Body of pancreas (tissue), 4 donors: ENCODE data around the gene CNDP2. TPM values are rescaled to one million over a fixed set of nuclear protein-coding genes. Genes with fewer than 3 reads are reported as not detected.
"Not testable (repeated sequence)": the region's sequence is repeated elsewhere in the genome, so short reads cannot be mapped to it uniquely, and the experiment has no call there.

Experiments
- ATAC-seq: fragments of 150-250 bp; one replicate; pipeline ENCODE4 v1.9.1; 2016
- DNase-seq, 4 donors: peaks; one replicate each; pipeline ENCODE4 v3.0.0-alpha.2; 2019
- H3K27ac ChIP-seq, 4 donors: fragments of 200-600 bp; sonication (generic); 1 replicate in 3 of 4; 2 replicates in 1 of 4; pipeline versions ENCODE4 v1.5.1 to v1.6.1; 2016 to 2019; ENCODE audit warnings: mild to moderate bottlenecking in 1 of 4, mixed read lengths in 1 of 4, moderate library complexity in 1 of 4
- H3K27me3 ChIP-seq, 2 donors: fragments of 200-600 bp; sonication (generic); one replicate each; pipeline ENCODE4 v1.6.0; 2016; ENCODE audit warnings: mild to moderate bottlenecking in 1 of 2
- H3K36me3 ChIP-seq, 2 donors: fragments of 200-600 bp; sonication (generic); replicated peaks in 1 of 2; 2 replicates each; pipeline ENCODE4 v1.5.1; 2016; ENCODE audit warnings: low read depth in 2 of 2; ENCODE audit not compliant: insufficient read depth in 1 of 2
- H3K4me1 ChIP-seq: fragments of 200-600 bp; sonication (generic); one replicate; pipeline ENCODE4 v1.6.0; 2016
- H3K4me3 ChIP-seq, 2 donors: fragments of 200-600 bp; sonication (generic); 1 replicate in 1 of 2; 2 replicates in 1 of 2; pipeline ENCODE4 v1.5.1; 2016 to 2019
- H3K9me3 ChIP-seq, 3 donors: fragments of 200-600 bp; sonication (generic); 1 replicate in 2 of 3; 2 replicates in 1 of 3; pipeline ENCODE4 v1.5.1; 2016
- CTCF ChIP-seq, 7 experiments: fragments of 450-650 bp in 4 of 7; fragments of 200-600 bp in 3 of 7; sonication (generic) in 3 of 7; IDR thresholded peaks; one replicate each; pipeline ENCODE4 v1.5.1; 2016 to 2019; ENCODE audit warnings: antibody characterized with exemption in 7 of 7
- POLR2A ChIP-seq, 3 donors: fragments of 450-650 bp; IDR thresholded peaks; one replicate each; pipeline ENCODE4 v1.6.1; 2016; ENCODE audit warnings: antibody characterized with exemption in 3 of 3, mild to moderate bottlenecking in 2 of 3
- WGBS, 2 donors: methylation state at CpG; one replicate each; pipeline ENCODE4 v1.1.5; 2017; 5-methylcytosine and 5-hydroxymethylcytosine counted together
- intact Hi-C: fragments of 100-400 bp; cut with DNase I; formaldehyde crosslinking; loops from one replicate; pipeline ENCODE4 v1.15.1; 2023
- total RNA-seq, 2 donors: library from RNA; depleted of rRNA; stranded (reverse); fragments of >200 nt; gene quantifications; one replicate each; pipeline ENCODE4 v1.1.0, GENCODE V29; 2016

Gene CNDP2
- total RNA-seq, 2 donors from 2014 or later, result 83.0 to 145 TPM

- ATAC-seq, H3K4me3 ChIP-seq, intact Hi-C loops, H3K27me3 ChIP-seq, H3K9me3 ChIP-seq: not testable (repeated sequence)
- peak in 1 of 3 donors; percentile 48 for TF ChIP-seq POLR2A (IDR thresholded peaks at IDR 0.05)
- Histone ChIP-seq H3K36me3 (peaks cover 0 to 12% of the 10 kb centered on the region in 2 donors), H3K4me1 (peaks cover 72% of the 10 kb centered on the region), H3K27ac (peak overlapping the region; percentile 61 to 98 (median 76))
- DNase-seq, result peak in 1 of 4 donors; percentile 46
- 23 to 25% methylated on average over 8 of the region's 8 CpGs for WGBS, 2 donors
These were observed 4.6 kb downstream of the CNDP2 start for GRCh38 chr18:74500774-74501173.

GRCh38 chr18:74501386-74501785, 5.2 kb downstream of the CNDP2 start:
- Histone ChIP-seq H3K4me3 (no peak overlapping the region), H3K9me3 (no peaks in the 10 kb centered on the region), H3K4me1 (peaks cover 76% of the 10 kb centered on the region), H3K27ac (peak overlapping the region; percentile 61 to 98 (median 76)), H3K36me3 (peaks cover 0 to 13% of the 10 kb centered on the region in 2 donors), H3K27me3 (no peaks in the 10 kb centered on the region)
- ATAC-seq (no peak), DNase-seq (no peak)
- TF ChIP-seq POLR2A (IDR thresholded peaks at IDR 0.05), result no peak
- TF ChIP-seq CTCF (IDR thresholded peaks at IDR 0.05), result no peak
- 40 to 57% methylated on average over 4 of the region's 4 CpGs for WGBS, 2 donors
- intact Hi-C loops, result no loop called here

- 76 to 82% methylated on average over 4 of the region's 4 CpGs for WGBS, 2 donors
- H3K36me3 ChIP-seq, result peaks cover 0 to 15% of the 10 kb centered on the region in 2 donors
- ATAC-seq (no peak), DNase-seq (no peak)
- intact Hi-C loops, result no loop called here
- no peaks in the 10 kb centered on the region for H3K27me3 ChIP-seq
- peaks cover 79% of the 10 kb centered on the region for H3K4me1 ChIP-seq
- H3K4me3 ChIP-seq, result no peak overlapping the region
- TF ChIP-seq POLR2A (IDR thresholded peaks at IDR 0.05) (no peak), CTCF (IDR thresholded peaks at IDR 0.05) (no peak)
- H3K9me3 ChIP-seq, result no peaks in the 10 kb centered on the region
- H3K27ac ChIP-seq, result no peak overlapping the region
These were observed 7.0 kb downstream of the CNDP2 start for GRCh38 chr18:74503137-74503536.

DNA sequence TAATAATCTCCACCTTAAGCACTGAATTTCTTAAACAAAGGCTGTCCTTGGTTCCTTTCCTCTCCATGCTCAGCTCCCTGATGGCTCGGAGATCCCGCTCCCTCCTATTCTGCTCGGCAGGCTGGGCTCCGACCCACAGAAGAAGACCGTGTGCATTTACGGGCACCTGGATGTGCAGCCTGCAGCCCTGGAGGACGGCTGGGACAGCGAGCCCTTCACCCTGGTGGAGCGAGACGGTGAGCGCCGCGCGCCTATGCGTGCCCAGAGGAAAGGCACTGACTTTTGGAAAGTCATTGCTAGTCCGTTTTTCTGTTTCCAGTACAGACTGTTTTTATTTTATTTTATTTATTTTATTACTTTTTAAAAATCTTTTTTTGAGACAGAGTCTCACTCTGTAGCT, 9.6 kb downstream of the CNDP2 start:
- H3K4me1 ChIP-seq, result peaks cover 68% of the 10 kb centered on the region
- TF ChIP-seq CTCF (IDR thresholded peaks at IDR 0.05) (no peak), POLR2A (IDR thresholded peaks at IDR 0.05) (no peak)
- H3K36me3 ChIP-seq, result peaks cover 0 to 24% of the 10 kb centered on the region in 2 donors
- no peak overlapping the region for H3K4me3 ChIP-seq
- peak overlapping the region in 1 of 4 donors; percentile 86 for H3K27ac ChIP-seq
- intact Hi-C loops, result no loop called here
- 56 to 86% methylated on average over 16 of the region's 16 CpGs for WGBS, 2 donors
- no peaks in the 10 kb centered on the region for H3K9me3 ChIP-seq
- DNase-seq, result peak in 1 of 4 donors; percentile 11
- no peak for ATAC-seq
- no peaks in the 10 kb centered on the region for H3K27me3 ChIP-seq

DNA sequence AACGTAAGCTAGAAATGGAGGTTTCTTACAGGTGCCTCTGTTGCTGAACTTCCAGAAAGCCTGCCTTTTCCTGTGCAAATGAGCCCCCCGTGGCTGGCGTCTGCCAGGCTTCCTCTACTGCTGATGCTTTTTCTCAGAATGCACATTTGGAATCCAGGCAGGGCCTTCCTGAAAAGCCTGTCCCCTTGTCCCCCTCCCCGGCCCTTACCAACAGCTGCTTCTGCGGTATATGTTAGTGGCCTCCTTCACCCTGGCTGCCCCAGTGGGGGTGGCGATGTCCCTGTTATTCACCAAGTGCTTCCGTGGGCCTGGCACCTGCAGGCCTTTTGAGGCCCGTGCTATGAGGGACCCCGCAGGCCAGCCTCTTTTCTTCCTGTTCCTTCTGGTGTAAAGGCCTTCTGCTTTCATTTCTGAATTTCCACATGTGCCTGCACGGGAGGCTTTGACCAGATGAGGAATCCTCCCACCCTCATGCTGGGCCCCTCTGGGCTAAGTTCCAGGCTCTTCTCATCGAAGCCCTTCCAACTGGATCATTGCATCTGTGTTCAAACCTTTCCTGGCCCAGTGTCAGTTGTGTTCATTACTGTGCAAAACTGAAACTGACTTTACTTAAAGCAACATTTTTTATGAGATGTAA, 10.4 kb downstream of the CNDP2 start:
- no peak for ATAC-seq
- peaks cover 68% of the 10 kb centered on the region for H3K4me1 ChIP-seq
- intact Hi-C loops, result no loop called here
- peak in 1 of 4 donors; percentile 16 for DNase-seq
- H3K27ac ChIP-seq, result peak overlapping the region; percentile 54 to 86 (median 78)
- H3K27me3 ChIP-seq, result no peaks in the 10 kb centered on the region
- H3K4me3 ChIP-seq, result no peak overlapping the region
- peaks cover 0 to 26% of the 10 kb centered on the region in 2 donors for H3K36me3 ChIP-seq
- 42 to 73% methylated on average over 11 of the region's 11 CpGs for WGBS, 2 donors
- TF ChIP-seq POLR2A (IDR thresholded peaks at IDR 0.05) (no peak), CTCF (IDR thresholded peaks at IDR 0.05) (no peak)
- no peaks in the 10 kb centered on the region for H3K9me3 ChIP-seq
